Measurements from ENCODE around the gene ABLIM2. TPM values are rescaled to one million over a fixed set of nuclear protein-coding genes. Genes with fewer than 3 reads are reported as not detected.

The ABLIM2 gene
- total RNA-seq, 2 experiments from 2014 or later = 0.76 TPM; not detected in 1

- intact Hi-C loops (cut with micrococcal nuclease; ENCODE audit: unreplicated experiment) = loop anchor here (1.0 to 2.0 kb wide), 2 partner anchors 60 to 225 kb away; no protein-coding TSS in a partner anchor
- BruUV-seq (replicated peaks) = no TSS peak
- Histone ChIP-seq H2AFZ (ENCODE audit: low read length) (no peak overlapping the region), H3K4me3 (ENCODE audit: low read depth, low read length, poor library complexity, severe bottlenecking) (no peak overlapping the region), H3K4me2 (ENCODE audit: low read length) (no peak overlapping the region), H3K4me1 (ENCODE audit: insufficient read depth, low read length, poor library complexity, severe bottlenecking) (no peaks in the 10 kb centered on the region), H3K79me2 (ENCODE audit: insufficient read depth, low read depth, low read length) (no peaks in the 10 kb centered on the region), H3K9me2 (ENCODE audit: insufficient read depth, low read length) (no peaks in the 10 kb centered on the region), H4K20me1 (ENCODE audit: insufficient read depth, low read length) (no peaks in the 10 kb centered on the region), H3K36me3 (ENCODE audit: insufficient read depth, low read length) (no peaks in the 10 kb centered on the region), H3K27ac (ENCODE audit: low read depth, low read length, poor library complexity, severe bottlenecking) (no peak overlapping the region), H3K9me3 (ENCODE audit: low read length) (no peaks in the 10 kb centered on the region)
- no peak for DNase-seq (ENCODE audit: low spot score)
- no peak for TF ChIP-seq EZH2phosphoT487 (IDR thresholded peaks at IDR 0.05; ENCODE audit: borderline replicate concordance, low read depth, low read length)
- no peak for TF ChIP-seq CTCF (conservative IDR thresholded peaks at IDR 0.05; ENCODE audit: low read length)
- ChIA-PET CTCF (ENCODE audit: unreplicated experiment) (no interaction called here), POLR2A (no interaction called here)
Measured at GRCh38 chr4:8177956-8178355, 19.3 kb upstream of the ABLIM2 start.

GRCh38 chr4:8177552-8177951 is 18.9 kb upstream of the ABLIM2 start:
- no peak overlapping the region for H3K27ac ChIP-seq (ENCODE audit: low read depth, low read length, poor library complexity, severe bottlenecking)

More at GRCh38 chr4:8177552-8177951, 18.9 kb upstream of the ABLIM2 start:
- H4K20me1 ChIP-seq (ENCODE audit: insufficient read depth, low read length) = no peaks in the 10 kb centered on the region
- no TSS peak for BruUV-seq (replicated peaks)
- no peak overlapping the region for H3K4me2 ChIP-seq (ENCODE audit: low read length)
- H3K9me3 ChIP-seq (ENCODE audit: low read length) = no peaks in the 10 kb centered on the region
- no peaks in the 10 kb centered on the region for H3K4me1 ChIP-seq (ENCODE audit: insufficient read depth, low read length, poor library complexity, severe bottlenecking)
- no peak overlapping the region for H2AFZ ChIP-seq (ENCODE audit: low read length)
- no peak for TF ChIP-seq EZH2phosphoT487 (IDR thresholded peaks at IDR 0.05; ENCODE audit: borderline replicate concordance, low read depth, low read length)
- TF ChIP-seq CTCF (conservative IDR thresholded peaks at IDR 0.05; ENCODE audit: low read length) = no peak
- CTCF ChIA-PET (ENCODE audit: unreplicated experiment) = interaction anchor here (0.5 to 1.7 kb wide), 8 partner anchors 14 to 65 kb away, joined by 3 to 17 read pairs (median 5); partner anchors contain the start of gene SH3TC1
- no peak for DNase-seq (ENCODE audit: low spot score)
- POLR2A ChIA-PET = interaction anchor here (1.1 to 1.7 kb wide), 2 partner anchors 15 to 17 kb away, joined by 3 to 7 read pairs; no protein-coding TSS in a partner anchor
- no peaks in the 10 kb centered on the region for H3K36me3 ChIP-seq (ENCODE audit: insufficient read depth, low read length)
- H3K4me3 ChIP-seq (ENCODE audit: low read depth, low read length, poor library complexity, severe bottlenecking) = no peak overlapping the region
- no peaks in the 10 kb centered on the region for H3K79me2 ChIP-seq (ENCODE audit: insufficient read depth, low read depth, low read length)
- H3K9me2 ChIP-seq (ENCODE audit: insufficient read depth, low read length) = no peaks in the 10 kb centered on the region
- intact Hi-C loops (cut with micrococcal nuclease; ENCODE audit: unreplicated experiment) = loop anchor here (1.0 to 2.0 kb wide), 2 partner anchors 61 to 225 kb away; no protein-coding TSS in a partner anchor
